AG04450 (cell line): Measurements from ENCODE around the gene PSMD13. TPM values are rescaled to one million over a fixed set of nuclear protein-coding genes. Genes with fewer than 3 reads are reported as not detected.
"Not testable (repeated sequence)": the region's sequence is repeated elsewhere in the genome, so short reads cannot be mapped to it uniquely, and the experiment has no call there.

Experiments
- CTCF ChIA-PET: fragments of 300-600, 350-600 bp; formaldehyde crosslinking; extraction: SDS; loops from one replicate; lab custom pipeline; 2022; ENCODE audit warnings: antibody characterized with exemption, inconsistent platforms; lab: Charles Lee
- POLR2A ChIA-PET: fragments of 350-600 bp; formaldehyde crosslinking; extraction: SDS; loops from one replicate; lab custom pipeline; 2021; ENCODE audit warnings: antibody characterized with exemption, inconsistent platforms; lab: Yijun Ruan, JAX
- DNase-seq: peaks from one replicate; pipeline ENCODE4 v3.0.0-alpha.2; 2011; ENCODE audit warnings: low read depth, low spot score
- H3K27ac ChIP-seq: one replicate; pipeline ENCODE4 v1.5.1; 2012; ENCODE audit warnings: low read depth, low read length, control low read depth
- H3K27me3 ChIP-seq: one replicate; pipeline ENCODE4 v1.6.0; 2012; ENCODE audit warnings: low read length; ENCODE audit not compliant: control insufficient read depth, insufficient read depth
- H3K4me3 ChIP-seq: 2 replicates; pipeline ENCODE4 v1.5.1; 2011; ENCODE audit warnings: mild to moderate bottlenecking, low read depth, low read length, control low read depth
- H3K9me3 ChIP-seq: 2 replicates; pipeline ENCODE4 v1.5.1; 2012; ENCODE audit warnings: low read length; ENCODE audit not compliant: control insufficient read depth, insufficient read depth
- CTCF ChIP-seq: IDR thresholded peaks from 2 replicates; pipeline ENCODE4 v1.5.1; 2011; ENCODE audit warnings: low read depth, low read length, control low read depth, inconsistent platforms
- polyA minus RNA-seq: library from RNA; depleted of rRNA, polyadenylated mRNA; stranded (reverse); fragments of >200 nt; gene quantifications from 2 replicates; pipeline ENCODE4 v1.2.3, GENCODE V29; 2011; rRNA and poly(A)+ RNA removed
- polyA plus RNA-seq: library from polyadenylated mRNA; depleted of rRNA; stranded (reverse); fragments of >200 nt; gene quantifications from 2 replicates; pipeline ENCODE4 v1.2.3, GENCODE V29; 2011; rRNA removed

The PSMD13 gene
- polyA plus RNA-seq (138 and 148 TPM in 2 replicates), polyA minus RNA-seq (55.4 and 67.1 TPM in 2 replicates)

- TF ChIP-seq CTCF = no peak
- Histone ChIP-seq H3K27me3 (no peaks in the 10 kb centered on the region), H3K27ac (peak within 1 kb of the TSS; percentile 74), H3K4me3 (peak within 1 kb of the TSS; percentile 96), H3K9me3 (no peaks in the 10 kb centered on the region; the same call in 1 of the 2 replicates)
- ChIA-PET CTCF (interaction anchor here (0.7 to 6.8 kb wide), 2 partner anchors 14 to 68 kb away, joined by 3 to 51 read pairs; no protein-coding TSS in a partner anchor), POLR2A (interaction anchor here (1.1 to 1.6 kb wide), 2 partner anchors 29 to 30 kb away, joined by 3 to 7 read pairs; partner anchors contain the start of genes BET1L and RIC8A)
- peak; percentile 44 for DNase-seq
Observed at GRCh38 chr11:236774-237767, at the start of gene PSMD13. PSMD13 (plus strand) TSS chr11:236976; CDS start chr11:237050, 74 bp downstream.

DNA sequence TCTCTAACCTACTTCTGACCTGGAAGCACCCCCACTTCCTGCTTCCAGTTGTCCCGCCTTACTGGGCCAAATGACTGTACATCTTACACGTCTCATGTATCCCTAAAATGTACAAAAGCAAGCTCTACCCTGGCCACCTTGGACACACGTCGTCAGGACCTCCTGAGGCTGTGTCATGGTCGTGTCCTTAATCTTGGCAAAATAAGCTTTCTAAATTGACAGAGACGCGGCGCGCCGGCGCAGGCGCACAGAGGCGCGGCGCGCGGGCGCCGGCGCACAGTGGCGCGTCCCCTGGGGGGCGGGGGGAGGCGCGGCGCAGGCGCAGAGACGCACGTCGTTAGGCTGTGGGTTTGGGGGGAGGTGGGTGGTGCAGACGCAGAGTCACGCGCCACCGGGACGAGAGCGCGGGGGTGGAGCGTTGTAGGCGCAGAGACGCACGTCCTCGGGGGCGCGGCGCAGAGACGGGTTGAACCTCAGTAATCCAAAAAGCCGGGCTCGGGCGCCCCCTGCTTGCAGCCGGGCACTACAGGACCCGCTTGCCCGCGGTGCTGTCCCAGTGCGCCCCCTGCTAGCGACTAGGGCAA is 47.5 kb upstream of the PSMD13 start:
- H3K27ac ChIP-seq, POLR2A ChIA-PET, H3K9me3 ChIP-seq, H3K27me3 ChIP-seq, H3K4me3 ChIP-seq, CTCF ChIA-PET, DNase-seq: not testable (repeated sequence)

DNA sequence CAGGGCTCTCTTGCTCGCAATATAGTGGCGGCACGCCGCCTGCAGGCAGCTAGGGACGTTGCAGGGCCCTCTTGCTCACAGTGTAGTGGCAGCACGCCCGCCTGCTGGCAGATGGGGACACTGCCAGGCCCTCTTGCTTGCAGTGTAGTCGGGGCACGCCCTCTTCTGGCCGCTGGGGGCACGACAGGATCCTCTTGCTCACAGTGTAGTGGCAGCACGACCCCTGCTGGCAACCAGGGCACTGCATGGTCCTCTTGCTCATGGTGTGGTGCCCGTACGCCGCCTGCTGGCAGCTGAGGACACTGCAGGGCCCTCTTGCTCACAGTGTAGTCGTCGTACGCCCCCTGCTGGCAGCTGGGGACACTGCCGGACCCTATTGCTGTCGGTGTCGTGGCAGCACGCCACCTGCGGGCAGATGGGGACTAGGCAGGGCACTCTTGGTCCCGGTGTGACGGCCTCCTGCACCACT is 46.9 kb upstream of the PSMD13 start:
- H3K27ac ChIP-seq, H3K4me3 ChIP-seq, CTCF ChIA-PET, POLR2A ChIA-PET, H3K27me3 ChIP-seq, DNase-seq, H3K9me3 ChIP-seq: not testable (repeated sequence)
- peak; percentile 12; the same call in 1 of the 2 replicates for TF ChIP-seq CTCF

DNA sequence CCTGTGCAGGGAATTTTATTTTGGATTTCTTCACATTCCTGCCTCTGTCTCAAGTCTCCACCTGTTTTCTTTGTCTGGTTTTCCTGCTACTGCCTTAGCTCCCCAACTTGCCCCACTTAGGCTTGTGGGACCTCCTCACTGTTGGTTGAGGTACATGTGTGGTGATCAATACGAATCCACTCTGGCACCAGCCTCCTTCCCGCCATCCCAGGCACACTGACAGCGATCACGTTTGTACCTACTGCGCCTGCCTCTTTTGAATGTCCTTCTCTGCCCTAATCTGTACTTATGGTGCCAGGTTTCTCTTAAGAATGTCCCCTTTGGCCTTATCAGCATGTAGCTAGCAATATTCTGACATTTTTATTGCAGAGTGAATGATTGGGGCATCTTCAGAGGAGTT is 46.2 kb upstream of the PSMD13 start:
- POLR2A ChIA-PET, H3K9me3 ChIP-seq, CTCF ChIA-PET, H3K4me3 ChIP-seq, DNase-seq, H3K27me3 ChIP-seq, H3K27ac ChIP-seq: not testable (repeated sequence)

DNA sequence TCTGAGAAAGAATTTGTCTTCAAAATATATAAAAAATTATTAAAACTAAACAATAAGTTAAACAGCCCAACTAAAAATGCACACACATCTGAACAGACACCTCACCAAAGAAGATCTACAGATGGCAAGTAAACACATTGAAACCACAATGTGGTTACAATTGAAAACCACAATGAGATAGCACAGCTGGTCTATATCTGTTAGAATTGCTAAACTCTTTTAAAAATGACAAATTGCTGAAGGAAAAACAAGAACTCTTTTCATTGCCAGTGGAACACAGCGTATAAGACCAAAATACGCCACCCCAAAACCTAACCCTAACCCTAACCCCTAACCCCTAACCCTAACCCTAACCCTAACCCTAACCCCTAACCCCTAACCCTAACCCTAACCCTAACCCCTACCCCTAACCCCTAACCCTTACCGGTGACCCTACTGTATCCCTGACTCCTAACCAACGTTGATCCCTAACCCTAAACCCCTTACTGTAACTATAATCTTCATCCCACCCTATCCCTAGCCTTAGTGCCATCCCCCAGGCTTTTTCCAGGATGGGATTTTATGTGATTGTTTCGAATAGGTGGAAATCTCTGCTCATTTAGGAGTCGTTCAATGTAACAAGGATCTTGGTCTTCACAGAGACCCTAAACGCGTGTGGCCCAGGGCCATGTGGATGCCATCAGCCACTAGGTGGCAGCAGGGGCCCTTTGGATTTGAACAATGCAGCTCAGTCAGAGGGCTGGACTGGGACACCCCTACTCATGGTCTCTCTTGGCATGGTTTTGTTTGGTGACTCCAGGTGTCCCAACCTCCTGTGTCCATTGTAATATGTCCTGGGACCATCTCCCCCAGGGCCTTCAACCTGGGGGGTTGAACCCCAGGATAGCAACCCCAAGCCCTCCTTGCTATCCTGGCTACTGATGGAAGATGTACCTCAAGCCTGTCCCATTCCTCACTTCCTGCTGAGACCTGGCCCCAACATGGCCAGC is 45.0 kb upstream of the PSMD13 start:
- DNase-seq, POLR2A ChIA-PET: not testable (repeated sequence)
- peak; percentile 28; the same call in 1 of the 2 replicates for TF ChIP-seq CTCF

GRCh38 chr11:192674-193128 is 44.1 kb upstream of the PSMD13 start, which contains the start of gene SCGB1C1:
SCGB1C1 (plus strand) TSS chr11:193078; CDS start chr11:193100, 22 bp downstream.
- POLR2A ChIA-PET, DNase-seq, CTCF ChIA-PET: not testable (repeated sequence)

More for the DNA sequence above, 45.0 kb upstream of the PSMD13 start:
- H3K27ac ChIP-seq, H3K27me3 ChIP-seq, H3K4me3 ChIP-seq, H3K9me3 ChIP-seq, CTCF ChIA-PET: not testable (repeated sequence)

GRCh38 chr11:193481-193880 is 43.3 kb upstream of the PSMD13 start:
- H3K4me3 ChIP-seq, H3K27me3 ChIP-seq, POLR2A ChIA-PET, DNase-seq, H3K9me3 ChIP-seq, H3K27ac ChIP-seq, CTCF ChIA-PET: not testable (repeated sequence)

More at GRCh38 chr11:192674-193128, 44.1 kb upstream of the PSMD13 start, which contains the start of gene SCGB1C1:
- H3K27me3 ChIP-seq, H3K4me3 ChIP-seq, H3K9me3 ChIP-seq, H3K27ac ChIP-seq: not testable (repeated sequence)
